Activated CD4-positive, alpha-beta T cell treated with anti-CD3 and anti-CD28 coated beads for 4 hours (primary cell): ENCODE measurements around the gene DHX32.

ENCODE experiments used
- DNase-seq, 2 donors: peaks; one replicate each; pipeline ENCODE4 v3.0.0-alpha.2; 2020

DHX32 gene

DNA sequence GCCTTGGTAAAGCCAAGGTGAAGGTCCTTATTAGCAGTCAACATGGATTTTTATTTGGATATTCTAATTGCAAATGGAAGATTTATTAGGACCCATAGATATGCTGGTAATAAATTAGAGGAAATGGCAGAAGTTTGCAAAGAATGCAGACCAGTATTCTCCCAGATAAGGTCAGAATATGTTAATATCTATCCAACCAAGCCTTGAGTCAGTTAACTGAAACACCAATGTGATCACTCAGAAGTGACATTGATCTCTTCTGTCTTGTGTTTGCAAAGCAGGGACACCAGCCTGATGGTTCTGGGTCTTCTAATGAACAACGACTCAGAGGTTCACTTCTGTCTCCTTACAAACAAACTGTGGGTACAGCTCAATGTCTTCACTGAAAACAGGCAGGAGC lies 79.5 kb downstream of the DHX32 start:
- no peak for DNase-seq

DNA sequence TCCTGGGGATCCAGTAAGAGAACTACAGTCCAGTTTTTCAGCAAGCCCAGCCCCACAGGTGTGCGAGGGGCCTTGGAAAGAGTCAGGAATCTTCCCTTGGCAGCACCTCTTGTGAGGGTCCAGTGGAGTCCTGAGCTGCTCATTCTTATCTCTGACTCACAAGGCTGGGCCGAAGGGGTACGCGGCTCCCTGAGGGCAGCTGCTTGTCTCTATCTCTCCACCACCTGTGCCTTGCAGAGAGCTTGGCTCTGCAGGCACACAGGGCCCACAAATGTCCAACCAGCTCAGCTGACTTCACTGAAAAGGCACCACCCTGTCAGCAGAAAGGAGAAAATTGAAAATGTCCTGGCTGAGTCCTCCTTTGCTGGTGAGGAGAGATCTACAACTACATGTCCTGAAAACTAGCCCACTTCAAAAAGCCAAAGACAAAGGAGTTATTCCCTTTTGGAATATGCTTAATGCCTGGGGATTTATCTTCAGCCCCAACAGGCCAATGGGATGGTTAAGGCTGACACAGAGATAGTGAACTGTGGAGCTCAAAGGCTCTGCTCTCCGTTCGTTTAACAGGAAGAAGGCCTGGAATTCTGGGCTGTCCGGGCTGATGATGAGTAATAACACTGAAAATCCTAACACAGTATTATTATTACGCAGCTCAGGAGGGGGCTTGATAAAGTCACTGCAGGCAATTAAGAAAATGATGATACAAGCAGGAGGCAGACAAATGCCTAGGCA lies 81.5 kb downstream of the DHX32 start:
- no peak for DNase-seq

DNA sequence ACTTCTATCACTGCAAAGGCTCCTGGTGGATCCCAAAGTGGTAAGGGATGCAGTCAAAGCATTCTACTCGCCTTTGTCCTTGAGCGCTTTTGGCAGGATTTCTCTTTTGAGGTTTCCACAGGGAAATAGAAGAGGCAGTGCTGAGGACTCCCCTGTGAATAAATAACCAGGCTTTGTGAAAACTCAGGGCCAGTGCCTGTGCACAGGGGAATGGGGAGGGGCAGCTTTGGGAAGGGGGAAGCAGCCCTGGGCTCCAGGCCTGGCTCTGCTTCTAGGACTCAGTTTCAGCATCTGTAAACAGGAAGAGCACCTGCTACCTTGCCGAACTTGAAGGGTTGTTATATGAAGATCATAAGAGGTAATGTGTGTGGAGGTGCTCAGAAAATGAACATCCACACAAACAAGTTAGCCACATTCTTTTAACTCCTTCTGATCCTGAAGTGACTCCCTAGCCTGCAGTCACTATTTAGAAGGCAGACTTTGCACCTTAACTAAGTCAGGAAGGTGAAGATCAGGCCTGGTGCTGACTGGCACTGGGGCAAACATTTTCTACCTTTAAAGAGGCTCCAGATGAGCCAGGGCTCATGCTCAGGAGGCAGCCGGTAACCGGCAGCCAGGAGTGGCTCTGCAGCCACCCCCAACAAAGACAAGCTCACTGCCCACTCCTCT lies 83.0 kb downstream of the DHX32 start:
- no peak for DNase-seq

DNA sequence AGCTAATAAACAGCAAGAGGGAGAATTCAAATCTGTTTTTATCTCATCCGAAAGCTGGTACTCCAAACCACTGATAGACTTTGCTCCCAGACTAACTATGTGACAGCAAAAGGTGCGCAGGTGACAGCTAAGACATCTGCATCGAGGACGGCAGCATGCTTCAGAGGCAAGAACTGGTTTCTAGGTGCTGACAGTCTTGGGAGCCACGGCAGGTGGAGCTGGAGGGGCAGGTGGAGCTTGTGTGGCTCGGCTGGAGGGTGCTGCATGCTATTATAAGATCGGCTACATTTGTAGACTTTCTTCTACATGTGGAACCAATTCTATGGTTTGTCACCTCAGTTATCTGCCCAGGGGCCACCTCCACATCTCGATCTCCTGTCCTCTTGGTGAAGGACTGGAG lies 83.7 kb downstream of the DHX32 start:
- no peak for DNase-seq

DNA sequence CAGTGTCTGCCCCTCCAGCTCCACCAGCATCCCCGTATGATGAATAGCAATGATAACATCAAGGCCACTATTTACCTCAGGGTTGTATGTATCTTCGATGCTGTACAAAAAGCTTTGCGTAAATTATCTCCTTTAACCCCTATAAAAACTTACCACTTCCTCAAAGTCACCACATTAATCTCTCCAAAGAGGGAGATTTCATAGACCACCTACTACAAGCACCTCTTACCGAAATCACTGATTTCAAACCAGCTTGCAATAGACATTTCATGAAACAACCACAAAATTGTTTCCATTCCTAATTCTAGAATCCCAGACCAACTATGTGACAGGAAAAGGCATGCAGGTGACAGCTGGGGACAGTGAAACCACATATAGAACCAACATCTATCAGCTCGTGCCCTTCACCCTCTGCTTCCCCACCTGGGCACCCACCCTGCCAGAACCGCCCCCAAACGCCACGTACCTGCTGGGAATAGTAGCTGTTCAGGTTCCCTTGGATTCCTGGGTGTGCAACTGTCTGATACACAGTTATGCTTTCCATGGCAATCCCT lies 85.4 kb downstream of the DHX32 start:
- no peak for DNase-seq

DNA sequence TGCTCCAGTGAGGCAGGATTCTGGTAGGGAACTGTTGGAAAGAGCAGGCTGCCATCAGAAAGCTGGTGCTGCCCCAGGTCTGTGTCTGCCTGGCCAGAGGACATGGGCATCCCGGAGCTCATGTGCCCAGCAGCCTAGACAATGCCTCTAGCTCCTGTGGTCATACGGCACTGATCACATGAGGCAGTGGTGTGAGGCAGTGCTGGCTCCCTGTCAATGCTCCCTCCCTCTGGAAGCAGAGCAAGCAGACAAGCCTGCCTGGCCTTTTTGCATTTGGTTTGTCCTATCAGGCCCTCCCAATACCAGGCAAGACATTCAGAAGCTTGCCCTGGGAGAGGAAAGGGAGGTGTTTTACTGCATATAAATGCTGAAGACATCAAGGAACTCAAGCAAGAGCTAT lies 86.0 kb downstream of the DHX32 start:
- no peak for DNase-seq

DNA sequence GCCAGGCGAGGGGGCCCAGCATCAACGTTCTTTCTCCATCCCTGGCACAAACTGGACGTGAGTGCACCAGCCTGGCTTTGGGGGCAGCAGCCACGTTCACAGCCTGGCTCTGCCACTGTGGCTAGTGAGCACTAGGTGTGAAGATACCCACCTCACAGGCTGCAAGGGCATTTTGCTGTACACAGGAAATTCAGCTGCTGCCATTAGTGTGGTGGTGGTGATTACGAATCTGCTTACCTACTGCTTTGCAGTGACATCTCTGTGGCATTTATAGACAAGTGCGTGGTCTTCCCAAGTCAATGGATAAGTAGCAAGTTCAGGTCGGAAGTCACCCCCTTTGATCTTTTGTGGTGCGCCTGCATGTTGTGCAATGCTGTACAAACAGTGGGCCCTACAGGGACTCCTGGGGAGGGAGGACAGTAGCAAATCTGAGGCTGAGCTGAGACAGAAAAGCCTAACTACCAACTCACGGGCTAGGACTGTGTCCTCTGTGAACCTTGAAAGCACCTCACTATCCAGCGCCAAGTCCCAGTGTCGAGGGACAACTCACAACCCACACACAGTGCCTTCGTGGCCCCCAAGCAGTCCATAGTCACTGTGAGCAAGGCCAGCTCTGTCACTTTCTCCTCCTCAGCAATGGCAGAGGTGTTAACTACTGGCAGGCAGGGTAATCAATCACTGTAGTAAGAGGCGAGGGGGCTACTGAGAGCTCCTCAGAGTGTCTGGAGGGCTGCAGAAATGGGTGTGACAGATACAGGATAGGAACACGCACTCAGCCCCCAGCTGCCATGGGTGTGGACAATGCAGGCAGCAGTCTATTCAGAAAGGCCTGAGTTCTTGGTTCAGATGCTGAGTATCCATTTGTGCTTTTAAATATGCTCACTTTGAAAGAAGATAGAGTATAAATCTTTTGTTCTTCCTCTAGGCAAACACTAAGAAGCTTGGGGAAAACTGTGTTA lies 88.5 kb downstream of the DHX32 start:
- DNase-seq, result no peak

DNA sequence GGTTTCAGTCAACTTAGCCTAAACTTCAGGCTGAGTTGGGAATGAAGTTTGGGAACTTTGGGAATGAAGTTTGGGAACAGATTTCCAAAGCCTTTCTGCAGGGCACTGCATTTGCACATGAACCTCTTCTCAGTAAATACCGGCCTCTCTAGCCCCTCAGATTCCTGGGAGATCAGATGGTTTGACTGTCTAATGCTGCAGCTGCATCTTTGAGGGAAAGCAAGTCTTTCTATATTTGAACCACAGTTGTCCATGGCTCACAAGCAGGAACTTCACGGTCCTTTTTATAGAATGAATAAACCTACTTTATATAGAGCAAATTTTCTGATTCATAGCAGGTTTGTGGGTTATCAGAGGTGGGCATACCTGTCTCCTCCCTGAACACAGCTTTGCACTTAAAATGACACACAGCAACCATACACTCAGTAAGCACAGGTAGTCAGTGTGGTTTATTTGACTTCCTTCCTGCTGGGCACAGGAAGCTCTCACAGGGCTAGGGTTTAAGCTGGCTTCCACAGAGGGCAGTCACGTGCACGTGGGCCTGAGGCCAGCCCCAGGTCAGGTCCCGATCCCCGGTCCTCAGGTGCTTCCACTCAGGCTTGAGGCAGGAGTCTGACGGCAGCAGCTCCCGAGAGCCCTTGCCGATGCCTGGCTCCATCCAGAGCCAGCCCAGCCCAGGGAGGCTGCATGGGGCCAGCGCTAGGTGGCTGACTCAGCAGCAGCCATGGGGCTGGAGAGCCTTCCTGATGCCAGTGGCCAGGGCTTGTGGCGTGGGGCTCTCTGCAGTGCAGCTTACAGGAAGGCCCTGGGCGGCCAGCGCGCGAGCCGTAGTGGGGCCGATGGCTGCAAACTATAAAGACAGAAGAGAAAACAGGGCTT lies 92.7 kb downstream of the DHX32 start:
- no peak for DNase-seq
